ENCODE results near the gene POP7.

DNA sequence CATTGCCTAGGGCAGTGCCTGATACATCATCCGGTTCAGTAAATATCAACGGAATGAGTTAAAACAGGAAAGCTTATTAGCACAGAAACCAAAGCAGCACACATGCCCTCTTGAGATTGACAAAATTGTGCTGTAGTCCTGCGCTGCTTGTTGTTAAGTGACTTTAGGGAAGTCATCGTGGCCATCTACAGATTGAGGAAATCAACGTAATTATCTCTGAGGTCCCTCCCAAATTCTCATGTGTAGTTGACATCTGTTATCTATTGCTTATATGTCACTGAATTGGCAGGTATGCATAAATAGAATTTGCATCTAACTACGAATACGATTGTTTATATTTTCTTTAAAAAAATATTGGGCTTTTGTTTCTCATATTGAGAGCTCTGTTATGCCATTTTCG lies 35.8 kb upstream of the POP7 start:
- no peak for TF ChIP-seq HDGF (IDR thresholded peaks at IDR 0.05; ENCODE audit: borderline replicate concordance)
- no peak for TF ChIP-seq ARNT (IDR thresholded peaks at IDR 0.05)
- no peak for TF ChIP-seq SP1 (IDR thresholded peaks at IDR 0.05)
- no peak for TF ChIP-seq ELF4 (IDR thresholded peaks at IDR 0.05)
- TF ChIP-seq TARDBP (IDR thresholded peaks at IDR 0.05), result no peak
- TF ChIP-seq BHLHE40 (IDR thresholded peaks at IDR 0.05; ENCODE audit: borderline replicate concordance), result no peak
